GM21576 (cell line): ENCODE data around the gene HELT.
"Not testable (repeated sequence)": the region's sequence is repeated elsewhere in the genome, so short reads cannot be mapped to it uniquely, and the experiment has no call there.

Experiments used
- ATAC-seq: cut with Tn5 transposase; IDR thresholded peaks from one replicate; pipeline ENCODE4 v1.9.1; 2021; ENCODE audit warnings: mild to moderate bottlenecking, moderate library complexity; ENCODE audit not compliant: unreplicated experiment

The HELT gene

DNA sequence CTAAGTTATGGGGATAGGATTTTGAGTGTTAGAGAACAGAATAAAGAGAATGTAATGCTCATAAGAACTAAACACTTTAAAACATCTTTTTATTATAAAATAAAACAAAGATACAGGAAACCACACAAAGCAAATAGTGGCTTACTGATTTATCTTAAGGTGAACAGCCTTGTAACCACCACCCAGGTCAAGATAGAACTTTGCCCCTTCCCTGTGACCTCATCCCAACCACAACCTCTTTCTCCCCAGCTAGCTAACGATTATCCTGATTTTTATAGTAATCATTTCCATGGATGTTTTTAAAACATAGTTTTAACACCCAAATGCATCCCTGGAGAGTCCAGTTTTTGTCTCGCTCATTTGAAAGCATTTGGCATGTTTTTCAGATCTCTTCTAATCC, 17.0 kb downstream of the HELT start:
- ATAC-seq, result no peak

- no peak for ATAC-seq
Observed at GRCh38 chr4:185036019-185036418, 17.7 kb downstream of the HELT start.

GRCh38 chr4:185036842-185037241, 18.6 kb downstream of the HELT start:
- ATAC-seq, result no peak

DNA sequence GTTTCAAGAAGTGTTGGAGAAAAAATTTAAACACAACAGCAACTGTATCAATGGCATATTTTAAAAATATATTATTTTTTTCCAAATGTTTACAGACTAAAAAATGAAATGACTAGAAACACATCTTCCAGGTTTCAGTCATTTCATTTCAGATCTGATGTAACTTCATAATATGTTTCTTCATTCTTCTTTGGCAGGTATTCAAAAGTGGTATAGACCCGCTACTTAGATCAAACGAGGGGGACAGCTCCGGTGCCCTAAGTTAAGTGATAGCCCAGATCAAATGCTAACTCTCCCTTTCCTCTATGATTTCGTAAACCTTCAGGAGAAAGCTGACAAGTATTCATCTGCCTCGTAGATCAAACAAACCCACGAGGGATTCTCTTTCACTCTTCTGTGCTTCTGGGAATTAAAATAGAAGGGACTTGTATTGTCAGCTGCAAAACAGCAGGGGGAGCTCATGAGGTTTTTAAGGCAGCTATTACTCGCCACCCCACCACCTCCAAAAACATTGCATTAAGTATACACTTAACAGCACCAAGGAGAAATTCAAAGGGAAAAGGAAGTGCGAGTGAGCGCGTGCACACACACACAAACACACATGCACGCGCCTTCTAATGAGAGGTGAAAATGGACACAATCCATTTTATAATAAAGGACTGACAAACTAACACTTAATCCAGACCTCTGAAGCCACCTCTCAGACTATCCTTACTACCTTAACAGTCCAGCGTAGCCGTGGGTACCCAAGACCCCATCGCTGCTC, 21.4 kb downstream of the HELT start:
- ATAC-seq, result peak; percentile 78

GRCh38 chr4:185040523-185040922, 22.2 kb downstream of the HELT start:
- no peak for ATAC-seq

DNA sequence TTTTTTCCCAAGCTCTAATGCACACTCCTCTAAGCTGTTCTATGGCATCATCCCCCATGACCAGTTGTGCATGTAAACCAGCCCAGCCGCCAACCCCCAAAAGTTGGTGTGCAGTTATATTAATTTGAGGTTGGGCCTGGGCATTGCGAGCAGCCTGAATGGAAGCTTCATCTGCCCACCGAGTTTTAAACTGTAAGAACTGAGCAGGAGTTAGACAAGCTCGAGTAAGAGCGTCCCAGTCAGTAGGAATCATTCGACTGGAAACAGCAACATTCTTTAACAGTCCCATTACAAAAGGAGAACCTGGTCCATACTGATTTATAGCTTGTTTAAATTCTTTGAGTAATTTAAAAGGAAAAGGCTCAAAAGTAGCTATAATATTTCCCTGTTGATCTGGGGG, 32.0 kb downstream of the HELT start:
- not testable (repeated sequence) for ATAC-seq

DNA sequence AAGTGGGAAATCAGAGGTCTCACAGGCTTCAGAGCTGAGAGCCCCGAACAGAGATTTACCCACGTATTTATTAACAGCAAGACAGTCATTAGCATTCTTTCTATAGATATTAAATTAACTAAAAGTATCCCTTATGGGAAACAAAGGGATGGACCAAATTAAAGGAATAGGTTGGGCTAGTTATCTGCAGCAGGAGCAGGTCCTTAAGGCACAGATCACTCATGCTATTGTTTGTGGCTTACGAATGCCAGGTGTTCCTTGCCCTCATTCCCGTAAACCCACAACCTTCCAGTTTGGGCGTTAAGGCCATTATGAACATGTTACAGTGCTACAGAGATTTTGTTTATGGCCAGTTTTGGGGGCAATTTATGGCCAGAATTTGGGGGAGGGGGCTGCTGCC, 33.0 kb downstream of the HELT start:
- ATAC-seq, result not testable (repeated sequence)

GRCh38 chr4:185053746-185054145, 35.5 kb downstream of the HELT start:
- no peak for ATAC-seq

GRCh38 chr4:185054272-185054671, 36.0 kb downstream of the HELT start:
- no peak for ATAC-seq

DNA sequence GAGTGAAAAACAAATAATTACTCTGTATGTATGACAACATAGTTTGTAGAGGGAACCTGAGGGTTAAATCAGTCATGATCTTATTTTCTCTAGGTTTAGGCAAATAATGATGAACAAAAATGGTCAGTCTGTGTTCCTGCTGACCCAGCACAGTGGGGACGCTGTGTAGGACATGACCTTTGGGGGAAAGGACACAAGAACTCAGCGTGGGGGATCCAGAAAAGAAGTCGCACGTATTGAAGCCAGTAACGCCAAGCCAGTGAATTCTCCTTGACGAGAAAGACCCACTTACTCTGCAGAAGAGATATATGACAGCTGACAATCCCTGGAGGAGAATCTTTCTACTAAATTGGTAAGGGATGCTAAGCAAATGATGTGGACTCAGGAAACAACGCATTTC, 36.6 kb downstream of the HELT start:
- ATAC-seq, result no peak

DNA sequence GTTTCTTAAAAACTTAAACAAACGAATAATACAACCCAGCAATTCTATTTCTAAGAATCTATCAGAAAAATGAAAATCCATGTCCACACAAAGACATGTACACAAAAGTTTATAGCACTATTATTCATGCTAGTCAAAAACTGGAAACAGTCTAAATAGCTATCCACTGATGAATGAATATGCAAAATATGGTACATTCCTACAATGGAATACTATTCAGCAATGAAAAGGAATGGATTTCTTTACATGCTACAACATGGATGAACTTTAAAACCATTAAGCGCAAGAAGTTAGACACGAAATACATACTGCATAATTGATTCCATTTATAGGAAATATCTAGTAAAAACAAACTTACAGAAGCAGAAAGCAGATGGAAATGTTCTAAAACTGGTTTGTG, 43.3 kb downstream of the HELT start:
- ATAC-seq, result no peak

DNA sequence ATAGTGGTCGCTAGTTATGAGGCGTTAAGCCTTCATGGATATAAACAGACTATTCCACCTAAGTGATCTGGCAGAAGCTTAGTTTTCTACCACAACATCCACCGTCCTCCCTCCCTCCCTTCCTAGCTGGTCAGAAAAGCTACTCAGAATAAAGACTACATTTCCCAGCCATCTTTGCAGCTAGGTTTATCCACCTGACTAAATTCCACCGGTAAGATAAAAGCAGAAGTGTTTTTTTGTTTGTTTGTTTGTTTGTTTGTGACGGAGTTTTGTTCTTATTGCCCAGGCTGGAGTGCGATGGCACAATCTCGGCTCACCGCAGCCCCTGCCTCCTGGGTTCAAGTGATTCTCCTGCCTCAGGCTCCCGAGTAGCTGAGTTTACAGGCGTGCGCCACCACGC, 44.3 kb downstream of the HELT start:
- ATAC-seq, result no peak

- ATAC-seq, result no peak
Observed at GRCh38 chr4:185066179-185066578, 47.9 kb downstream of the HELT start.

DNA sequence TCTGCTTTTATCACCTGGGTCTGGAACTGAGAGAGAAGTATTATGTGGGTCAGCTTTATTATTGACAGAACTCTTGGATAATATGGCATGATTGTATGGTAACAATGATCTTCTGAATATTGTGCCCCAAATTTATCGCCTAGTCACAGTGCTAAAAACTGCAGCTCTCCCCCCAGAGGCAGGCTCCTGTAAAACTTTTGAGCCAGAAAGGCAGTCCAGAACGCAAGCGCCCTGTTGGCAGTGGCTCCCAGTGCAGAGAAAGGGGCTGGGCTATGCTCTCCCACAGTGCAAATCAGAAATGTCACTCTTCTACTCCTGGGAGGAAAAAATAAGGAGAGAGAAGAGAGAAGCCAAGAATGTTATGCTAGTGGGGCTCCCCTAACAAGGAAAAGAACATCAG, 50.5 kb downstream of the HELT start:
- ATAC-seq, result no peak
